NK-92 treated with Interleukin-12 subunit alpha and Interleukin-12 subunit beta, amount 100 ng/mL, for 24 hours (cell line): ENCODE data around the gene CYFIP1.
"Not testable (repeated sequence)": the region's sequence is repeated elsewhere in the genome, so short reads cannot be mapped to it uniquely, and the experiment has no call there.

Experiments used
- DNase-seq: peaks from one replicate; lab custom pipeline; 2025; lab: John Stamatoyannopoulos, UW

The CYFIP1 gene

DNA sequence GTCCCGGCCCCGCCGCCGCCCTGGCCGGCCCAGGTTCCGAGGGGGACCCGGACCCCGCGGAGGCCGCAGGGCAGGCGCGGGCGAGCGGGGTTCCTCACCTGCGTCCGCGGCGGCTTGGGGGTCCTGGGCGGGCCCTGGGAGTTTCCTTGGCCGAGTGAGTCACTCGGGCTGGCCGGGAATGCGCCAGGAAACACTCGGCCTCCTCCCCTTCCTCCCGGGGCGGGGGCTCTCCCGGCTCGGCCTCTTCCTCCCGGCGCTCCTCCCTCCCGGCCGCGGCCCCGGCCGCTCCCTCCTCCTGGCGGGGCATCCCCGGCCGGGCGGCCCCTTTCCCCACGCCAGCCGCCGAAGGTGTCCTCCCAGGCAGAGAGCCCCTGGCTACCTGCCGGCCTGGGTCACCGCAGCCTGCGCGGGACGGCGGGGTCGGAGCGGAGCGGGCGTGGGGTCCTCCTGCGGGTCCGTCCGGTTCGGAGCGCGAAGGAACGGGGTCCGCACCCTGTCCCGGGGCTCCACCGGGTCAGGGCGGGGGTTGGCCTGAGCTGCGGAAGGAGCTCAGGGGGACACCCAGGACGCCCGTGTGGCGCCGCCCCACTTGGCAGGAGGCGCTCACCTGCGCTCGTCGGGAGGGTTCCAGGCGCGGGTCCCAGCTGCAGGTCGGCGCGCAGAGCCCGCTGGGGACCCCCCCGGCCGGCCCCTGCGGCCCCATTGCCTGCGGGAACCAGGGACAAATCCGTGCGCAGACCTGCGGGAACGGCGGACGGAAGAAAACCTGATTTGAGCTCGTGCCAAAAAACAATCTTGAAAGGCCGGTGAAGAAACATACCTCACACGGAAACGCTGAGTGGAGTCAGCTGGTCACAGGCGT lies at the start of gene CYFIP1:
Gene CYFIP1, minus strand, starts transcription at position 180 of the 862 bp plus-strand sequence. CDS start 33,083 bp downstream, outside the sequence.
- no peak for DNase-seq

- no peak for DNase-seq
Observed at GRCh38 chr15:23026218-23026617, 46.0 kb upstream of the CYFIP1 start.

DNA sequence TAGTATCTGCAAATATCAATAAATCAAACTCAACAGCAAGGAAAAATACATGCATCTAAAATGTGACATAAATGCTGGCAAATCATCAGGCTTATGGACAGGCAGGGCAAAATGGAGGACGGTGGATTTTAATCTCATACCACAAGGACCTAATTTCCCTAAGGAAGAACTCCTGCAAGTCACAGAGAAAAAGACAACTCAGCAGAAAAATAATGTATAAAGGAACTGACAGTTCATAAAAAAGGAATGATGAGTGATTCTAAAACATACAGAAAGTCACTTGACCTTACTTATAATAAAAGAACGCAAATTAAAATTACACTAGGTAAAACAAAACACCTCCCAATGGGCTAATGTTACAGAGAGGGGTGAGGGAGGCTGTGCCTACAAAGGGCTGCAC lies 42.0 kb upstream of the CYFIP1 start:
- no peak for DNase-seq

- DNase-seq: no peak
Observed at GRCh38 chr15:23014394-23015000, 34.3 kb upstream of the CYFIP1 start.

DNA sequence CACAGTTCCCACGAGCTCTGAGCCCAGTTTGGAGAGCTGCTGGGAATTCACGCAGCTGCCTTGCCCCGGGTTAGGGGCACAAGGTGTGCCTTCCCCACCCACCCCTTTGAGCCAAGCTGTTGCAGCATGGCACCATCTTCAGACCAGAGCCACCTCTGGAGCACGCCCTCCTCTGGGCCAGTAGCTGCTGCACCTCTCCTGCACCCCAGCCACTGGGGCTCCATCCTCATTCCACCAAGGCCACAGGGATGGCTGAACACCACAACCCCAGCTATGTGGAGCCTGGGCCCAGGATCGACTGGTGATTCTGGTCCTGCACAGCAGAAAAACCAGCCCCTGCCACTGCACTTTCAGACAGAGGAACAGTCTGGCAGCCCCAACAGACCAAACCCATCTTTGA lies 33.5 kb upstream of the CYFIP1 start:
- no peak for DNase-seq

GRCh38 chr15:23012616-23013015 lies 32.4 kb upstream of the CYFIP1 start:
- not testable (repeated sequence) for DNase-seq

DNA sequence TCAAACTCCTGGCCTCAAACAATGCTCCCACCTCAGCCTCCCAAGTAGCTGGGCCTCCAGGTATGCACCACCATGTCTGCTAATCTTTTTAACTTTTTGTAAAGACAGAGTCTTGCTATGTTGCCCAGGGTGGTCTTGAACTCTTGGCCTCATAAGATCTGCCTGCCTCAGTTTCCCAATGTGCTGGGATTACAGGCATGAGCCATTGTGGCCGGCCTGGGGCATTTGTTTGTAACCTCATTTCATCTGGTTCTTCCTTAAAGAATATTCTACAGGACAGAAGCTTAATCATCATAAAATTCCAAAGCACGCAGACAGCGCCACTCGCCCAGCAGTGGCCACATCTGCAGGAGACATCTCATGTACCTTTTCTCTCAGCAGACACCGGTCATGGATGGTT lies 23.6 kb upstream of the CYFIP1 start:
- DNase-seq: no peak

- DNase-seq: no peak
Observed at GRCh38 chr15:23002920-23003319, 22.8 kb upstream of the CYFIP1 start.

GRCh38 chr15:22995795-22996194 lies 15.6 kb upstream of the CYFIP1 start:
- no peak for DNase-seq

DNA sequence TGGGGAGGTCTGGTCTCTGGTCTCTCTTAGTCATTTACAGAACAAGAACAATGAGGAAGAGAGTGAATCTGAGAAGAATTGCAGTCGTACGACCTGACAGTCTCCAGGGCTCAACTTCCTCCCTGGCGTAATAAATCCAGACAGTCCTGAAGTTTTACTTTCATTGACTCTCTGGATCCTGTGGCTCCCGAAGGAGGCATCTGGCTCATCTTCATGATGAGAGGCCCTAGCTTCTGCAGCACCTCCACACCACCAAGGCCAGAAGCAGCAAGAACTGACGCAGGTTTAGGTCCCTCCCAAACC lies 11.8 kb upstream of the CYFIP1 start:
- no peak for DNase-seq

DNA sequence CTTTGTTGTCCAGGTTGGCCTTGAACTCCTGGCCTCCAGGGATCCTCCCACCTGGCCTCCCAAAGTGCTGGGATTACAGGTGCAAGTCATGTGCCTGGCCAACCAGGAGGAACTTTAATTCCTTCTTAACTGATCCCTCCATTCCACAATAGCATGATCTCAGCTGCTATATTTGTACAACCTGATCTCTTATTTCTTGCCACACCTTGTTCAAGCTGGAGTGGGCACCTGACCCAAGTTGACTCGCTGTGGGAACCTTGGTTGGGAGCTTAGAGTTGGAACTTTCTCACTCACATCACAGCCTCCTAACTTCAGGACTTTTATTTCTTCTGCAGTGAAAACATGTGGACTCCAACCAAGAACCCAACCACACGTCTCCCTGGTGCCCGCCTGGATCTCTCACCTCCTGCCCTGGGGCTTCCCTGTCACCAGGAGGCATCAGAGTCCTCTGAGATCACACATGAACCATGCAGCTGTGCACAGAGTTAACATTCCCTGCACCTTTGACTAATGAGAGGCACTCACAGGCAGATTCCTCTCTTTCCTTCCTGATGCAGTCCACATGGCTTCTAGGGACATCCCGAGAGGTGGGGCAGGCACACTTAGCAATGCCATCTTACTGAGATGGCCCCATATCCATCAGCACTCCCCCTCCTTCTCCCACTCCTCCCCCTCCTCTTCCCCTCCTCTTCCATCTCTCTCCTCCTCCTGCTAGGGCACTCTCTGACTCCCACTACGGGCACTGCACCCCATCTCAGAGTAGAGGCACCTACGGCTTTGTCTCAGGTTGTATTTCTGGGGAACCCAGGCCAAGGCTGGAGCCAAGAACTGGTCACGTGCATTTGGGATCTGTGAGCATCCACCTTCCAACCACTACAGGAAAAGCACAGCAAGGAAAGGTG lies 9.7 kb upstream of the CYFIP1 start:
- no peak for DNase-seq

DNA sequence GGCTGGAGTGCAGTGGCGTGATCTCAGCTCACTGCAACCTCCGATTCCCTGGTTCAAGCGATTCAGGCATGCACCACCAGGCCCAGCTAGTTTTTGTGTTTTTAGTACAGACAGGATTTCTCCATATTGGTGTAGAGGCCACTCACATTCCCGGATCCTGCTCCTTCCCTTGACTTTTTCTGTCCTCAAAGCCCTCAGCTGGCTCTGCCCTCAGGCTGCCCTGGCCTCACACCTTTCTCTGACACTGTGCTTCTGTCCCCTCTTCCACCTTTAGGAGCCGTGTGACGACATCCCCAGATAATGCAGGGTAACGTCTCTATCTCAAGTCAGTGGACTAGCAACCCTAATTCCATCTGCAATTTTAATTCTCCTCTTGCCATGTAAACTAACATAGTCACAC lies 8.6 kb upstream of the CYFIP1 start:
- no peak for DNase-seq

DNA sequence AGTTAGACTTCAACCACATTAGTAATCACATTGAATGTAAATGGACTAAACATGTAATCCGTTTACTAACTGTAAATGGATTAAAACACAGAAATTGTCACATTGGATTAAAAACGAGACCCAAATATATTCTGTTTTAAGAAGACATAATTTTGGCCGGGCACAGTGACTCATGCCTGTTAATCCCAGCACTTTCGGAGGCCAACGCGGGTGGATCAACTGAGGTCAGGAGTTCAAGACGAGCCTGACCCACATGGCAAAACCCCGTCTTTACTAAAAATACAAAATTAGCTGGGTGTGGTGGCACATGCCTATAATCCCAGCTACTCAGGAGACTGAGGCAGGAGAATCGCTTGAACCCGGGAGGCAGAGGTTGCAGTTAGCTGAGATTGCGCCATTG lies 1.8 kb upstream of the CYFIP1 start:
- not testable (repeated sequence) for DNase-seq

GRCh38 chr15:22981051-22981840 lies 1.1 kb upstream of the CYFIP1 start:
- DNase-seq: no peak

DNA sequence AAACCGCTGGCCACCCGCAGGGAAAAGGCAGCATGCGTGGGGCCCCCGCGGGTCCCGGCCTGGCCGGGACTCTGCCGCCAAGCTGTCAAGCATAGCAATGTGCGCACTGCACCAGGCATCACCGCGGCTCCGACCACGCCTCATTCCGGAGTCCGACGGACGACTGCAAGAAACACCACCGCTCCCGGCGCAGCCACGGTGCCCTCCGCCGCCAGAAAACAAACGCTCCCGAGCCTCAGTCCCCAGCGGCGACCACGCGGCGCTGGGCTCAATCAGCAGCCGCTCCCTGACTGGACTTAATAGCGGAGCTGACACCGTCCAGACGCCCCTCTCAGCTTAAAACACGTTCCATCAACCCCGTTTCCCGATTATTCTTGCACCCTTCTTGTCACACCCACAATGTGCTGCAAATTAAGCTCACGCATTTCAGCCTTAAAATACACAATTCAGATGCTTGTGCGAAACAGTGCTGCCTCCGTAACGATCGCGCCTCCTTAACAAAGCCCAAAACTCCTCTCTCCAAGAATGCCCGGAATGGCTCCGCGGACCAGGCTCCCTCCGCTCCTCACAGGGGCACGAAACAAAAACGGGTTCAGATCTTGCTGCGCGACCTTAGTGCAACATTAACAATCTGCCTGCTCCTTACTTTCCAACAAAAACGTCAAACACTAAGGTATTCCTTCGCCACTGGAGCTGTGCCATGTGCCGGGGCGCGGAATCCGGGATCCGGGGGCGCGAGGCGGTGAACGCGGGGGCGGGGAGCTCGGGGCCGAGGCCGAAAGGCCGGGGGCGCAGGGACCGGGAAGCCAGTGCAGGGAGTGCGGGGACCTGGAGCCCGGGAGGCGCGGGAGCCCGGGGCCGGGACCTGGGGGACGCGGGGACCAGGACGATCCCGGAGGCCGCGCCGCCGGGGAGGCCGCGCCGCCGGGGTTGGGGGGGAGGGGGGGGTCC lies 655 bp downstream of the CYFIP1 start:
- no peak for DNase-seq

DNA sequence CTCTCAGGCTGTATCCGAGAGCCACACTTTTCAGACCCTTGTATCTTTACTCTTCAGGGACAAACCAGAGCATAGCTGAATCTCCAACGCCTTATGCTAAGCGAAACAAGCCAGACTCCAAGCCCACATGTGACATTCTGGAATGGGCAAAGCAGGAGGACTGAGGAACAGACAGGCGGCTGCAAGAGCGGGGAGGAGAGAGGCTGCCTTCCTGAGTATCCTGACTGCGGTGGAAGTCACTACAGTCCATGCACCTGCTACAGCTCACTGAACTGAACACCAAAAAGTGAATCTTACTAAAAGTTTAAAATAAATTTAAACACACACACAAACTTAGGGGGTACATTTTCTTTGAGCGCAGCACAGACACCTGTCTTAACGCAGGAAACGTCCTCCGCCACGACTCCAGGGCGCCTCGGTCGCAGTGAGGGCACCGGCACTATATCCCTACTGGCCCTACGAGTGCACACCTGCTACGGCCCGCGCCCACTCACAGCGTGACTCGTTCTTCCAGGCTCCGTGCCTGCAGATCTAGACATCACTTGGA lies 1.4 kb downstream of the CYFIP1 start:
- DNase-seq: no peak

DNA sequence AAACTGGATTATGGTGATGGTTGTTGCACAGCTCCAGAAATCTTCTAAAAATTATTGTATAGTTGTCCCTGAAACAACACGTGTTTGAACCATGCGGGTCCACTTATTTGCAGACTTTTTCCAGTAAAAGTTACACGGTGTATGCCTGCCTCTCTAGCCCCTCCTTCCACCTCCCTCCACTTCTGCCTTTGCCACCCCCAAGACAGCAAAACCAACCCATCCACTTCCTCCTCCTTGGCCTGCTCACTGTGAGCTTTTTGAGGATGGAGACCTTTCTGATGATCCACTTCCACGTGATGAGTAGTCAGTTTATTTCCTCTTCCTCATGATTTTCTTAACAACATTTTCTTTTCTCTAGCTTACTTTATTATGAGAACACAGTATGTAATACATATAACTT lies 5.4 kb downstream of the CYFIP1 start:
- DNase-seq: no peak

- DNase-seq: no peak
Observed at GRCh38 chr15:22973987-22974386, 6.2 kb downstream of the CYFIP1 start.

DNA sequence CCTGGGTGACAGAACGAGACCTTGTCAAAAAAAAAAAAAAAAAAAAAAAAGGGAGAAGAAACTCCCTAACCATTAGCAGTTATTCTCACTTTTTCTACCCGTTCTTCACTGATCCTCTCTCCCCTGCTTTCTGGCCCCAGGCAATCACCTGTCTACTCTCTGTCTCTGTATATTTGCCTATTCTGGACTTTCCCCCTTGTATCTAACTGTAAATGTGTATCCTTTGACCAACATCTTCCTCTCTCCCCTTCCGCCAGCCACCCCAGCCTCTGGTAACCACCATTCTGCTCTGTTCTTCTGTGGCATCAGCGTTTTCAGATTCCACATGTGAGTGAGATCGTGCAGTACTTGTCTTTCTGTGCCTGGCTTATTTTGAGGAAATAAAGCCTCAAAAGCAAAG lies 6.9 kb downstream of the CYFIP1 start:
- DNase-seq: no peak

- DNase-seq: no peak
Observed at GRCh38 chr15:22969489-22969888, 10.7 kb downstream of the CYFIP1 start.
